Gastrocnemius medialis (tissue), 4 donors: ENCODE results near the gene ZC3H15.
A peak's percentile ranks its signal among the peaks of the same experiment; 100 is the strongest.

ENCODE experiments used
- POLR2A ChIP-seq, 2 donors: fragments of 450-650 bp; IDR thresholded peaks; one replicate each; pipeline ENCODE4 v1.6.1; 2017; ENCODE audit warnings: antibody characterized with exemption in 2 of 2, mild to moderate bottlenecking in 2 of 2, moderate library complexity in 2 of 2
- TF ChIP-seq, protein P1 (sequence below), 5 experiments: fragments of 450-650 bp in 3 of 5; fragments of 200-600 bp in 2 of 5; sonication (generic) in 2 of 5; IDR thresholded peaks in 4 of 5; conservative IDR thresholded peaks in 1 of 5; 1 replicate in 4 of 5; 2 replicates in 1 of 5; pipeline ENCODE4 v1.5.1; 2016 to 2019; ENCODE audit warnings: antibody characterized with exemption in 5 of 5, mild to moderate bottlenecking in 3 of 5, moderate library complexity in 3 of 5

DNA sequence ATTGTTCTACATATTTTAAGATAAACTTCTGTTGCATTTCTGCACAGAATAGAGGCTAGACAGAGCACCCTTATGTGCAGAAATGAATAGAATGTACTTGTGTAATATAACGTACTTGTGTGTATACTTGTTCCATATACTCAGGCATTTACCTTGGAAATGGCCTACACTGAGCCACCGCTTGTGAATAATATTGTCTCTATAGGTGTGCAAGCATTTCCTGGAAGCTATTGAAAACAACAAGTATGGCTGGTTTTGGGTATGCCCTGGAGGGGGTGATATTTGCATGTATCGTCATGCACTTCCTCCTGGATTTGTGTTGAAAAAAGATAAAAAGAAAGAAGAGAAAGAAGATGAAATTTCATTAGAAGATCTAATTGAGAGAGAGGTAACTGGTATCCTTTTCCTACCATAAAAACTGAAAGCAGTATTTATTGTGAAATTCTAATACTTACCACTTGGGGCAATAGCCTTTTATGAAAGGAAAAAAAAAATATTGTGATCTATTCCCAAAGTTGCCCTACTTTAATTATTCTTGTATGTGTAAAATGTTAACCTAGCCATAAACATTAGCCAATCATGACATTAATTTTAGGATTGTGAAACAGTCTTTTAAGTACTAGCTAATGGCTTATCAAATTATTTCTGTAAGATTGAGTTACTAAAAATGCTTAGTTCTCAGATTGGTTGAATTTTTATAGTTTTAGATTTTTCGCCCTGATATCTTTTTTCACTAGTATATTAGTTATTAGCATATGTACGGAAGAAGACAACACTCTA, 18.0 kb downstream of the ZC3H15 start:
- TF ChIP-seq, protein P1, sequence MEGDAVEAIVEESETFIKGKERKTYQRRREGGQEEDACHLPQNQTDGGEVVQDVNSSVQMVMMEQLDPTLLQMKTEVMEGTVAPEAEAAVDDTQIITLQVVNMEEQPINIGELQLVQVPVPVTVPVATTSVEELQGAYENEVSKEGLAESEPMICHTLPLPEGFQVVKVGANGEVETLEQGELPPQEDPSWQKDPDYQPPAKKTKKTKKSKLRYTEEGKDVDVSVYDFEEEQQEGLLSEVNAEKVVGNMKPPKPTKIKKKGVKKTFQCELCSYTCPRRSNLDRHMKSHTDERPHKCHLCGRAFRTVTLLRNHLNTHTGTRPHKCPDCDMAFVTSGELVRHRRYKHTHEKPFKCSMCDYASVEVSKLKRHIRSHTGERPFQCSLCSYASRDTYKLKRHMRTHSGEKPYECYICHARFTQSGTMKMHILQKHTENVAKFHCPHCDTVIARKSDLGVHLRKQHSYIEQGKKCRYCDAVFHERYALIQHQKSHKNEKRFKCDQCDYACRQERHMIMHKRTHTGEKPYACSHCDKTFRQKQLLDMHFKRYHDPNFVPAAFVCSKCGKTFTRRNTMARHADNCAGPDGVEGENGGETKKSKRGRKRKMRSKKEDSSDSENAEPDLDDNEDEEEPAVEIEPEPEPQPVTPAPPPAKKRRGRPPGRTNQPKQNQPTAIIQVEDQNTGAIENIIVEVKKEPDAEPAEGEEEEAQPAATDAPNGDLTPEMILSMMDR (IDR thresholded peaks at IDR 0.05 in 4 of 5, conservative IDR thresholded peaks at IDR 0.05 in 1 of 5), result peak; percentile 18 to 60 (median 55)
- TF ChIP-seq POLR2A (IDR thresholded peaks at IDR 0.05), result no peak
